NCI-H510A (cell line): Measurements from ENCODE around the gene MSMB.
A peak's percentile ranks its signal among the peaks of the same experiment; 100 is the strongest.

Experiments
- DNase-seq: peaks from one replicate; lab custom pipeline; 2025; lab: John Stamatoyannopoulos, UW

Gene MSMB

DNA sequence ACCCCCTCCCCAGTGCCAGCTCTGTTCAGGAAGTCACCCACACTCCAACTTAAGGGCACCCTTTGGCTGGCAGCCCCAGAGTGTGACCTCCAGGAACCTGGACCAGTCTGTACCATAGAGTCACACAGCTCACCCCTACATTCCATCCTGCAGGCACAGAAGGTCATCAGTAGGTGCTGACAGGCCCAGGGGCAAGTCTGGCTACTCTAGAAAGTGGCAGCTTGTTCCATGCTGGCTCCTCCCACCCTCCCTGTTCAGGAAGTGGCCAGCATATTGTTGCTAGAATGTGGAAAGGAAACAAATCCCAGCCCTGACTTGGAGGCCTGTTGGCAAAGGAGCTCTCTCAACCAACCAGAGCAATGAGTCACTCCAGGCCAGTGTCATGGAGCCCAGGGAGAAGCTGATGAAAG, 12.5 kb downstream of the MSMB start:
- DNase-seq = no peak

DNA sequence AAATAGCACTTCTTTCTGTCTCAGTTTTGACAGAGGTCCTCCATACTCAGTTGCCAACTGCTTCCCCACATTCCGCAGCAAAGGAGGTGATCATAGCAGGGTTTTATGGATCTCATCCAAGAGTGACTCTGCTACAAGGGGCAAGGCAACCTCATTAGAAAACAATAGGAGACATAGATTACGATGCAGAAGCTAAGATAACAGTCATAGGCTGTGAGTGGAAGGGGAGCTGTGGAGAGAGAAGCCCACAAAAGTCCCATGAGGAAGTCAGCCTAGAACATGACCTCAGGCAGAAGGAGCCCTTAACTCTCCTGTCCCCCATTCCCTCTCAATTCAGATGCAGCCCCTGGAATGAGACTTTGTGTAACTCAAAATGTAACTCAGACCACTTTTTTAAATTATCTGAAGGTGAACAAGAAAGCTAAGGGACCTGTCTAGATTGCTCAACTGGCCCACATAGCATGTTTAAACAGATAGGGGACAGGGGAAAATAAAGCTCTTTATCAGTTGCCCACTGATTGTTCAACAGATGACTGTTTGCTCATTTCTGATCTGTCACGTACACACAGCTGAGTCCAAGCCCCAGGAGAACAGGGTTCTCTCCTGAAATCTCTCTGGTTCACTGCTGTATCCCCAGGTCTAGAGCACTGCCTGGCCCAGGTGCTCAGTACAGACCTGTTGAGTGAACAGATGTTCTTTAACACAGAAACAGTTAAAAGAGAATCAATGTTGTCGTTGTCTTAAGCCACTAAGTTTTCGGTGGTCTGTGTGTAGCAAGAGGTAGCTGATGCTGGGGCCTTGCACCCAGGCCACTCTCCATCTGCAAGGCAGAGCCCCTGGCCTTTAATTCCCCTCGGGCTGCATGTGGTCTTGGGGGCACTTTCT, 14.2 kb downstream of the MSMB start:
- DNase-seq = no peak

DNA sequence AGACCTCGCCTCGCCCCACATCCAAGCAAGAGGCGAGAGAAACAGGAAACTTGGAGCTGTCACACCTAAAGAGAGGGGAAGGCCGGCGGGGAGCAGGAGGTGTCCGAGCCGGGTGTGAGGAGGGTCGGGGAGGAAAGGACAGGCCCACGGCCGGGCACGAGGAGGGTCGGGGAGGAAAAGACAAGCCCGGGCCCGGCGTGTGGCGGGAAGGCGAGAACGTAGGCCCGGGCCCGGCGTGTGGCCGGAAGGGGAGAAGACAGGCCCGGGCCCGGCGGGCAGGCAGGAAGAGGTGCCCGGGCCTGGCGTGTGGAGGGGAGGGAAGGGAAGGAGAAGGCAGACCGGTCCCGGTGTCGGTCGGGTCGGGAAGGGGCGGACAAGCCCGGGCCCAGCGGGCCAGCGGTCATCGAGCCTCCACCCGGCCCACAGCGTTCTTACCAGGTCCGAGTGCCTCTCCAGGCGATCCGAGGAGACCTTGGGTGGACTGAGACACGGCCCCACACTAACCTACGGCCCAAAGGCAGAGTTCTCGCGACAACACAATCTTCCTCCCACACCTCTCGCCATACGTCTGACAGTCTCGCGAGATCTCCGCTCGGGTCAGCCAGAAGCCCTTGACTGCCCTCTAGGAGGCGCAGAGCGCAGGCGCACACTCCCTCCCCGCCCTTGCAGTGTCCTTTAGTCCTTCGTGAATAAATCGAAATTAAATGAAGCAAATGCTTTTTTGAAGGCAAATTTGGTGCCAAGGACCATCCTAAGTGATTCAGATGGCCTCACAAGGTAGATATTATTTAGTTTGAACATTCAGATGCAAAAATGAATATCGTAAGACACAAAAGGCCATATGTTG, 15.8 kb downstream of the MSMB start, which contains the start of gene NCOA4:
NCOA4 (minus strand) TSS at position 533 of the 847 bp plus-strand sequence. CDS start 13,943 bp downstream, outside the sequence.
- peak; percentile 85 for DNase-seq

DNA sequence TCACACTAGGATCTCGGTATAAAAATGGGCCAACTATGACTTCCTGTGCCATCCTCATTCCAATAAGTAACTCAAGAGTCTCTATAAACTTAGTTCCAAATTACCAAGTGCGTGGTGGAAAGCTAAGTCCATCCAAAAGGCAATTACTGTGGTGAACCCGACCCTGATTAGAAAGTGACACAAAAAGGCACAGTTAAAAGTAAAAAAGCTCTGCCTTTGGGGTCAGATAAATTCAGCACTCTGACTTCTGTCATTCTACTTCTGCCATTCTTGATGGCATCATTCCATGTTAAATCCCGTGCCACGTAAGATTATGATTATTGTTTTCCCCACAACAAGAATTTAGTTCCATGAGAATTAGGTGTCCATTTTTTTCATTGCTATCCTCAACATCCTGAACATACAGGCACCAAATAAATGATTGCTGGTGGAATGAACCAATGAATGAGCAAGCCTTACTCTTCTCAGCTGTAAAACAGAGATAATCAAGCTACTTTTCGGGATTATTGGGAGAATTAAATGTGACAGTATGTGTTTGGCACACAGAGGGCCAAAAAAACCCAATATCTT, 16.5 kb downstream of the MSMB start:
- DNase-seq = no peak

DNA sequence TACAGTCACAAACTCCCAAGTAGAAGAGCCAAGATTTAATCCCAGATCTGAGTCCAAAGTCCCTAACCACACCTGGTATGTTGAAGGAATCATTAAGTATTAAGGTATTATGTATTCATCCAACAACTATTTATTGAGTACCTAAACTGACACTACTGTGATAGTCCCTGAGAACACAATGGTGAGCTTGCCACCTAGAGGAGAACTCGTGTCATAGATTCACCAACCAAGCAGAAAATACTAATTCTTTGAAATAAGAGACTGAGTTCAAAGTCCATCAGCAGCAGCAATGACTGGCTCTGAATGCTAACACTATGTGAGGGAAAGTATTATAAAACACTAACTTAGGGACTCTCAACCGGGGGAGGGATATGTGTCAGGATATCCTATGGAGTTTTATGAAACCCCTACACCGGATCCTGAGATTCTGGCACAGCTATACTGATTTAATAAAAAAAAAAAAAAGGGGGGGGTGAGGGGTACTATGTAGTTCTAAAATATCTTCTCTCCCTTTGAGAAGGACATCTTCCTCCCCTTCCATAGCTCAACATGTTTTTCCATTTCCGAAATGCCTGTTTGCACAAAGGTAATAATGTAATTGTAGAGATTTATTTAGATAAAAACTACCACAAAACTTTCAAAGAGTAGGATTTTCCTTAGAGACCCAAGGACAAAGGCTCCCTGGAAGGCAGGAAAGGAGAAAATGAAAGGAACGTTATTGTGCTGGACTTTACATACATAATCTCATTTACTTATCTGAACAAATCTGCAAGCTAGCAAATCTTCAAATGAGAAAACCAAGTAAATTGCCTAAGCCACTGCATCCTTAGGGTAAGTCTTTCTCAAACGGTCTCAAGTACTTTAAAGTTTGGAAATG, 17.2 kb downstream of the MSMB start:
- DNase-seq = peak; percentile 11

DNA sequence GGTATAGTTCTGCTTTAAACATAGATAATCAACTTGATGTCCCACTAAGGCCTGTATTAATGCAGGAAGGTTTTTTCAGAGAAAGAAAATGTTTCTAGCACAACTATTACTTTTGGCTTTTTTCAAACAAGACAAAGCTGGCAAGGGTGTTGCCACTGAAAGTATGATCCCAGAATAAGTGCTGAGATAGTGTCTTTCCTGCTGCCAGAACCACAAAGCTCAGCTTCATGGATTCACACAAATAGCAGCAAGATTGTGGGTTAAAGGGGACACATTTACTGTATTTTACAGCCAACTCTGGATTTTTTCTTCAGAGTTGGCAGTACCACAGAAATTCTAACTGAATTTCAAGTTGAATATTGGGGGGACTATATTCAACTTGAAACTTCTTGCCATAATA, 20.0 kb downstream of the MSMB start:
- DNase-seq = no peak

DNA sequence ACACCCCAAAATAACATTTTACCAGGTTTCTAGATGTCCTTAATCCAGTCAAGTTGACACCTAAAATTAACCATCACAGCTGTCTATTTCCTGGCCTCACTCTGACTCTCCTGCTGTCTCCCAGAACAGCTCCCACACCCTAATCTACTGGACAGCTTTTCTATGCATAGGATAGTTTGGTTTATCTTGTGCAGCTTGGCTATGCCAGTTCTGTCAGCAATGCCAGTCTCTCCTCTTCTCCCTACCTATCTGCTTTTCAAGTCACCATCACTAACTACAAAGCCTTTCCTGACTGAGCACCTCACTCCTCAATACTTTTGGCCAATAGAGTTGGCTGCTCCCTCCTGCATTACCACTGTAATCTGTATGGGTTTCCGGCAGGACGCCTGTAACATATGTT, 20.7 kb downstream of the MSMB start:
- no peak for DNase-seq

DNA sequence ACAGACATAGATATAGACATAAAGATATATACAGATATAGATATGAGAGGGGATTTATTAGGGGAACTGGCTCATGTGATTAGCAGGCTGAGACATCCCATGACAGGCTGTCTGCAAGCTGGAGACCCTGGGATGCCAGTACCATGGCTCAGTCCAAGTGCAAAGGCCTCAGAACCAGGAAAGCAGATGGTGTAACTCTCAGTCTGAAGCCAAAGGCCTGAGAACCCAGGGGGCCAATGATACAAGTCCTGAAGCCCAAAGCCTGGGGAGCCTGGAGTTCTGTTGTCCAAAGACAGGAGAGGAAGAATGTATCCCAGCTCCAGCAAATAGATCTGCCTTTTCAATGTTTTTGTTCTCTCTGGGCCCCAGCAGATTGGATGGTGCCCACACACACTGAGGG, 21.1 kb downstream of the MSMB start:
- DNase-seq = no peak

DNA sequence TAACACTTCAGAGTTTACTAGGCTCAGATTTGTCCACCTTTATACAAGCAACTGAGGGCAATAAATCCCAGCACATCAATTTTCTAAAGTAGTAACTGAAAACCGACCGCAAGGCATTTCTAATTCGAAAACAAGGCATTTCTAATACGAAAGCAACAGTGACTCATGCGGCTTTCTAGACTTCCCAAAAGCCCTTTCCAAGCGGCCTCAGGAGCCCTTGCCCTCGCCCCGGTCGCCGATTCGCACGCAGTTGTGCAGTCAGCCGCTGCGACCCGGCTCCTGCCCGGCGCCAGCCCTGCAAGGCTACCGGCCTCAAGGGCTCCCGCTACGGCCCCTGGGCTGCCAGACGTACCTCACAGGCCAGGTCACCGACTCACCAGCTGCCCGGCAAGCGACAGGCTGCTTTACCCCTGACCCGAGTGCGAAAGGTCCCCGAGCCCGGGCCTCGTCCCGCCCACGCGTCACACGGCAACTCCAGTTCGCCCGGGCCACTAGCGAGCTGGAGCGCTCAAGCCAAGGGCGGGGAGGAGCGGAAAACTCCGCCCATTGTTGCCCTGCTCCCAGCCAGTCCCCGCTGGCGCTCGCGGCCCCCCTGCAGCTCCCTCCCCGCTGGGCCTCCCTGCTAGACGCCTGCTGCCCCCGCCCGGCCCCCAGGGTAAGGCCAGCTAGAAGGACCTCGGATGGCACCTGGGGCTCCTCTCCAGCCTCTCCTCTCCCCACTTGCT, 22.9 kb downstream of the MSMB start:
- DNase-seq = peak; percentile 81

DNA sequence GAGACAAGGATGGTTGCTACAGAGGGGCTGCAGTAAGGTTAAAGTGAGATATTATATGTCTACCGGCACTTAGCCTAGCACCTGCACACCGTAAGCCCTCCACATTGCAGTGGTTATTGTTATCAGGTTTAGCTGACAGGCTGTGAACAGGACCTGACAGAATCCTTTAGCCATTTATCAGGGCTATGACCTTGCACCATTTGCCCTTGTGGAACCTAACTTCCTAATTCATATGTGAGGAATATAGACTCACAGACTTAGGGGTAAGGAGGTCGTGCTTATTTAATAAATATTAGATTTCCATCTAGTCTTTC, 25.8 kb downstream of the MSMB start:
- DNase-seq = no peak

DNA sequence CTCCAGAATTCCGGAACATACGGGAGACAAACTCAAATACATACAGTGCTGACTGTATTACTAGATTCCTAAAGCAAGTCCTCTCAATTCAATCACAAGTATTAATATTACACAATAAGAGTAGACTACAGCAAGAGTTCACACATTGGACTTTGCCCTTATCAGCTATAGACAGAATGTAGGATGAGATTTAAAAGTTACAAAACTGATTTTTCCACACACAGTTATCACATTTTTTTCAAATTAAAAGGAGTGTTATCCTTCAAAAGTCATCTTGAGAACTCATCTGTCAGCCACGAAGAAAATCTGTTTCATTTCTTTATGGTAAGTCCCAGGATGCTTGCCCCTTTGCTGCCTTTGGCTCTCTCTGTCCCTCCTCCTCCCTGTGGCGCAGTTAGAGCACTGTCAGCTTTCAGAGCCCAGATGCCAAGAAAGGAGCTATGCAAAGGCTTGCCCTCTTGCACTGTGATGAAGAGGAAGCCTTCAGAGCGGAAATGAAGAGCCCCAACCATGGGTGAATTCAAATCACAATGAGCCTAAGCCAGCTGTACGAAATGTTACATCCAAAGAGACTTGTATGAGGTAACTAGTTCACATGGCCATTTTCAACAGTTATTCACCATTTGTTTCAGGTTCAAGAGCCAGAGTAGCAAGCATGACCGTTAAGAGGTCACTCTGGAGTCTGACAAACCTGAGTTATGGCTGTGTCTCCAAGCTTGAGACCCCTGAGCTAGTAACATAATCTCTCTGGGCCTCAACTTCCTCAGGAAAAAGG, 26.3 kb downstream of the MSMB start:
- no peak for DNase-seq

DNA sequence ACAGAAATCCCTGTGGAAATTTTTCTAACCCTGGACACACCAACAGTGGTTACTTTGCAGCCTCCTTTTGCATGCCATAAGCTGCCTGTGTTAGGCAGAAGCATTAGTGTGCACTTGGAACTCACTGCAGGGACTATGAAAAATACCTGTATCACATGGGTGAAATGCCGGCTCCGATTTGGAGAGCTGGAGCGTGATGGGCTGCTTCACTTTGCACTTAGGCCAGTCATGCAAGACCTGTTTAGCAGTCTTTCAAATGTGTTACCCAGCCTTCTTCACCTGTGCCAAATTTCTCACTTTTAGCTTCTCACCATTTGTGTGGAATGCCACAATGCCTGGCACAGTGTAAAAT, 26.9 kb downstream of the MSMB start:
- DNase-seq = no peak

DNA sequence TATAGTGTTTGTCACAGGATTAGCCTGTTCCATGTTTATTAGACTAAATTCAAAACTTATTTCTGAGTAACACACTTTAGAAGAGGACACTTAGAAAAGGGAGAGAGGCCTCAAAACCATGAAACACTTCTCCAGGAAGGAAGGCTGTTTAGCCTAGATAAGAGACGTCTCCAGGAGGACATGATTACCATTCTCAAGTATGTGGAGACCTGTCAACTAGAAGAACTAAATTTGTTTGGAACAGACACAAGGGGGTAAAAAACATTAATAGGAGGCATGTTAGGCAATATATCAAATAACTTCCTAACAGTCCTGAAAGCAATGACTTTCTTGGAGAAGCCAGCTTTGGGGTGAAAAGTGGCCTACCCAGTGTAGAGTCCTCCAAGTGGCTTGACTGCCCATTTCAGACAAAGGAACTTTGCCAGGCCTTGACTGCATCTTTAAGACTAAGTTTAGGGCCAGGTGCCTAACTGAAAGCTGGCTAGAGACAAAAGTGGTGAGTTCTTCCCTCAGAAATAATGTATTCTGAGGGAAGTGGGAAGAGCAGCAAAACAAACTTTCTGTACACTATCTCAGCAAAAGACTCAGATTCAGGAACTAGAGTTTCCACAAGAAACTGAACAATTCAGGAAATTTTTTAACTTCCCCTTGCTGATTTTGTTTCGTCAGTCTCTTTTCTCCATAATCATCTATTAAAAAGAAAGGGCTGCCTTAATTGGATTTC, 27.5 kb downstream of the MSMB start:
- no peak for DNase-seq

DNA sequence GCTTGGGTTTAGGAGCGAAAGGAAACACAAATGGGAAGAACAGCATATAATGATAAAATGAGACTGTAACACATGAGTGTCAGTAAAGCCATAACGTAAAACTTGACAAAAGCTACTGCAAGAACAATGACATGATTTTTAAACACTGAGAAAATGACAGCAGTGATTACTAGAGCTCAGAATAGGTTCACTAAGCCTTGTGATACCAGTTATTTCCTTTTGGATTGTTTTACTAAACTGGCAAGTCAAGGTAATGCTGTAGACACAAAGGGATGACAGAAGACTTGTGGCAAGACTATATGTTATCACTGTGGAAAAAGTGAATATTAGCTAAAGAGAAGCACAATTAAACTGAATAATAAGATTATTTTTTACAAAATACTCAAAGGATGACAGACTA, 28.3 kb downstream of the MSMB start:
- no peak for DNase-seq

DNA sequence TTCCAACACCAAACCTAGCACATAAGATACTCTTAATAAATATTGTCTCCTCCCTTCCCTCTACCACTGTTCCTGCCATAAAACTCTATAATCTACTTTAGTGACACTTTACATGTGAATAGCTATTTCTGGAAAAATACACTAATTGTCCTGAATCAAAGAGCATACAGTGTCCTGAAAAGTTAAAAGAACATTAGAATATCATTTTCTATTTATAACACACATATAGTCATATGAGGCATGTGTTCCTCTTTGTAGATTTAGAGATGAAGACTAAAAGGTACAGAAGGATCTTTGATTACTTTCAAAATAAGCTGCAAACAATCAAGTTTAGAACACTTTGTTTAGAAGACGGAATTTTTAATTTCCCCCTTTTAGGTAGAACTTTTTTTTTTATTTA, 29.3 kb downstream of the MSMB start:
- no peak for DNase-seq

DNA sequence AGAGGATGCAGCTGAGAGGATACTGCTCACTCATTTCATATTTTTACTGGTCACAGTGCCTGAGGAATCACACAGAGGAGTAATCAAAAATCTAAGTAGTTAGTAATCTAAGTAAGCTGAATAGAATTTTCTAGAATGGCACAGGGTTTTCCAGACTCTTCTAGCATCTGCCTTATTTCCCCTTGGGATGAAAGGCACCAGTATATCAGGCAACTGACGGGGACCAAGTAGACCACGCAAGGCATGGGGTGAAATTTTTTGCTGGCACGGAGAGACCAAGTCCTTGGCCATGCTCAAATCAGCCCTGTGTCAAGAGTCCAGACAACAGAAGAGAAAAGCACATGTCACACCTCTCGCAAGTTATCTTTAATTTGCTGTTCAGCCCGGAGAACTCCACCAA, 29.9 kb downstream of the MSMB start:
- no peak for DNase-seq

DNA sequence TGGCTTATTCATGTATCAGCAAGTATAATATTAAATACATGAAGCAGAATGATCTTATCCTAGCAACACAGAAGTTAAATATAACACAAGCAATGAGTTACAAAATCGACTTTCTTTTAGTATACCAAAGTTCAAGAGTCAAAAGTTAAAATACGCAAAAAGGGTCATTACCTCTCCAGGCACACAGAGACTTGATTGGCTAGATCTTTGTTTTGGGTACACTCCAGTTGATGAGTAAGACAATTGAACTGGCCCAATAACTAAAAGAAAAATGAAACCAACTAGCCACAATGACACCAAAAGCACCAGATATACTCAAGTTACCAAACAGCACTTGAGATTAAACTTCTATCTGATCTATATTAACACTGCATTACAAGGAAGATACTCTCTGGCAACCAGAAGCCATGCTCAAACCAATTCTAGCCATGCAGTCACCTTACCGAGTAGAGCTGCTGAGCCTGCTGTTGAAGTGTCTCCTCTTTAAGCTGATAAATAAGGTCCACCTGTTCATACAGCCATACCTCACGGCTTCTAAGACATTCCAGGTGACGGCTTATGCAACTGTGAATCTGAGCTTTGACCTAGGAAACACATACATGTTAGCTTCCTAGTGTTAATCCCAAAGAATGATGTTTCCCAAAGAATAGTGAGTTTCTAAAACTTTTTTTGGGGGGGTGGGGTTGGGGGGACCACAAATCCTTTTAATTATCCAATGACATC, 31.2 kb downstream of the MSMB start:
- no peak for DNase-seq

DNA sequence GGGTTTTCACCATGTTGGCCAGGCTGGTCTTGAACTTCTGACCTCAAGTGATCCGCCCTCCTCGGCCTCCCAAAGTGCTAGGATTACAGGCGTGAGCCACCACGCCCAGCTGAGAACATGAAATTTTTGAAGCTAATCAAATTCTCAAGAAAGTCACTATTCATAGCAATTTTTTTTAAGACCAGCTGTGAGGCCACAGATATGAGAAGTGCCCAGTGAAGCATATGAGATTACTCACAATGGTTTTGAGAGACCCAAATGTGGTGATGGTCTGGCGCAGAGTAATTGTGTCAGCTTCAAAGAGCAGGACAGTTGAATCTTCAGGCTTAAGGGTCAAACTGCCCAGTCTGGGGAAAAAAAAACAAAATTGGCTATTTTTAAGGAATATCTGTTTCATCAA, 31.9 kb downstream of the MSMB start:
- no peak for DNase-seq

DNA sequence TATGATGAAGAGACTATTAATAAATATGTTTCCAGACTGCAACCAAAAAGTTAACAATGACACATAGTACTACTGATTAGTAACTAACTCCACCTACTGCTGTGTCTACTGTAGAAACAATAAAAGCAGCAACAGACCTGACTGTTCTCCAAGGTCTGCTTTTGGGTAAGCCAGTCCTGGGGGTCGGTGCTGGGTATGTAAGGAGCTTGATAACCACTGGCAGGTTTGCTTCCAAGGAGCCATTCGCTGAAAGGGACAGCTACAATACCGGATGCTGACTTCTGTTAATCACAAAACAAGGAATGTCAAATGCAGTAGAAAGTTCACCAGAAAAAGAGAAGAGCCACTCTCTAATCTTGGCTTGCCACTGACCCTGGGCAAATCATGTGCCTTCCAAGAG, 33.3 kb downstream of the MSMB start:
- DNase-seq = no peak
